ENCODE measurements around the gene PPP1R9A.

DNA sequence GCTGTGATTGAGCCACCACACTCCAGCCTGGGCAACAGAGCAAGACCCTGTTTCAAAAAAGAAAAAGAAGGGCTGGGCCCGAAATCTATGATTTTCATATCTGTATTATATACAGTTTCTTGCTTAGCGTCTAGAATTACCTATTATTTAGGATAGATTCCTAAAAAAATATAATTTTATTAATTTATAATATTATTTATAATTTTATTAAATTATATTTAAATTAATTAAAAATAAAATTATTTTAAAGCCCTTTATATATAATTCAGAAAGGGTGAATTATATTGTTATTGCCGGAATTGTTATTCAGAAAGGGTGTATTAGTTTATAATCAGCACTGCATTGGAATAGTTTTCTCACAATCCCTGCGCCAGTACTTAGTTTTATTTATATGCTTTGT is 14.5 kb downstream of the PPP1R9A start:
- TF ChIP-seq, protein P1, sequence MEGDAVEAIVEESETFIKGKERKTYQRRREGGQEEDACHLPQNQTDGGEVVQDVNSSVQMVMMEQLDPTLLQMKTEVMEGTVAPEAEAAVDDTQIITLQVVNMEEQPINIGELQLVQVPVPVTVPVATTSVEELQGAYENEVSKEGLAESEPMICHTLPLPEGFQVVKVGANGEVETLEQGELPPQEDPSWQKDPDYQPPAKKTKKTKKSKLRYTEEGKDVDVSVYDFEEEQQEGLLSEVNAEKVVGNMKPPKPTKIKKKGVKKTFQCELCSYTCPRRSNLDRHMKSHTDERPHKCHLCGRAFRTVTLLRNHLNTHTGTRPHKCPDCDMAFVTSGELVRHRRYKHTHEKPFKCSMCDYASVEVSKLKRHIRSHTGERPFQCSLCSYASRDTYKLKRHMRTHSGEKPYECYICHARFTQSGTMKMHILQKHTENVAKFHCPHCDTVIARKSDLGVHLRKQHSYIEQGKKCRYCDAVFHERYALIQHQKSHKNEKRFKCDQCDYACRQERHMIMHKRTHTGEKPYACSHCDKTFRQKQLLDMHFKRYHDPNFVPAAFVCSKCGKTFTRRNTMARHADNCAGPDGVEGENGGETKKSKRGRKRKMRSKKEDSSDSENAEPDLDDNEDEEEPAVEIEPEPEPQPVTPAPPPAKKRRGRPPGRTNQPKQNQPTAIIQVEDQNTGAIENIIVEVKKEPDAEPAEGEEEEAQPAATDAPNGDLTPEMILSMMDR (IDR thresholded peaks at IDR 0.05) = no peak
- no peak for TF ChIP-seq POLR2AphosphoS5 (IDR thresholded peaks at IDR 0.05)

Data from sigmoid colon (tissue), 4 donors.